Measurements from ENCODE around the gene GSPT1.

The GSPT1 gene

DNA sequence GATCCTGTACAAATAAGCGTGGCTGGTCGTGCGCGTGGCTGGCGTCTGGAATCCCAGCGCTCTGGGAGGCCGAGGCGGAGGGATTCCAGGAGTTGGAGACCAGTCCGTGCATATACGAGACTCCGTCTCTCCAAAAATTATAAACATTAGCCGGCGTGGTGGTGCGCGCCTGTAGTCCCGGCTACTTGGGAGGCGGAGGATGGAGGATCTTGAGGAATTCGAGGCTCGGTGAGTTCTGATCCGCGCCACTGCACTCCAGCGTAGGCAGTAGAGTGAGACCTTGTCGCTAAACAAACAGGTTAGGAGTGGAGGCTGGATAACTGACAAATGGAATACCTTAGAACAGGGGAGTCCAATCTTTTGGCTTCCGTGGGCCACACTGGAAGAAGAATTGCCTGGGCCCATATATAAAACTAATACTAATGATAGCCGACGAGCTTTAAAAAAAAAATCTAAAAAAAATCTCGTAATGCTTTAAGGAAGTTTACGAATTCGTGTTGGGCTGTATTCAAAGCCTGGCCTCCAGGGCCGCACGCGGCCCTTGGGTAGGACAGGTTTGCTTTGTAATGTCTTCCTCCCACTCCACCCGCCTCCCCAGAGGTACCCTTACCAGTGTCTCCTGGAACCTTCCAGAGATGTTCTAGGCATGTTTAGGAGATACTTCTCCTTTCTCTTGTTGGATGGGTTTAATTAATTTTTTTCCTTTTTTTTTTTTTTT is 63.5 kb downstream of the GSPT1 start:
- ATAC-seq (ENCODE audit: insufficient read depth, low read depth) (no peak), DNase-seq (no peak)
- Histone ChIP-seq H3K9ac (ENCODE audit: low read depth, low read length) (peak overlapping the region; percentile 79), H4K20me1 (ENCODE audit: insufficient read depth, low read length) (peaks cover 14% of the 10 kb centered on the region; the same call in 1 of the 2 replicates), H2AFZ (ENCODE audit: low read depth, low read length) (peak overlapping the region; percentile 96), H3K4me2 (ENCODE audit: insufficient read depth, low read length) (peak overlapping the region; percentile 91), H3K36me3 (ENCODE audit: insufficient read depth, low read length) (peaks cover 31% of the 10 kb centered on the region), H3K4me3 (ENCODE audit: low read depth in 1 of 2, low read length in 2 of 2) (peak overlapping the region; percentile 81 to 85), H3K9me3 (ENCODE audit: insufficient read depth, low read length, severe bottlenecking) (no peaks in the 10 kb centered on the region), H3K79me2 (ENCODE audit: insufficient read depth, low read length) (peaks cover 95% of the 10 kb centered on the region), H3K4me1 (ENCODE audit: insufficient read depth, low read length) (peaks cover 57% of the 10 kb centered on the region), H3K27ac (ENCODE audit: low read length) (peak overlapping the region; percentile 76), H3K27me3 (ENCODE audit: insufficient read depth, low read length, poor library complexity) (no peaks in the 10 kb centered on the region)
- TF ChIP-seq, protein P1, sequence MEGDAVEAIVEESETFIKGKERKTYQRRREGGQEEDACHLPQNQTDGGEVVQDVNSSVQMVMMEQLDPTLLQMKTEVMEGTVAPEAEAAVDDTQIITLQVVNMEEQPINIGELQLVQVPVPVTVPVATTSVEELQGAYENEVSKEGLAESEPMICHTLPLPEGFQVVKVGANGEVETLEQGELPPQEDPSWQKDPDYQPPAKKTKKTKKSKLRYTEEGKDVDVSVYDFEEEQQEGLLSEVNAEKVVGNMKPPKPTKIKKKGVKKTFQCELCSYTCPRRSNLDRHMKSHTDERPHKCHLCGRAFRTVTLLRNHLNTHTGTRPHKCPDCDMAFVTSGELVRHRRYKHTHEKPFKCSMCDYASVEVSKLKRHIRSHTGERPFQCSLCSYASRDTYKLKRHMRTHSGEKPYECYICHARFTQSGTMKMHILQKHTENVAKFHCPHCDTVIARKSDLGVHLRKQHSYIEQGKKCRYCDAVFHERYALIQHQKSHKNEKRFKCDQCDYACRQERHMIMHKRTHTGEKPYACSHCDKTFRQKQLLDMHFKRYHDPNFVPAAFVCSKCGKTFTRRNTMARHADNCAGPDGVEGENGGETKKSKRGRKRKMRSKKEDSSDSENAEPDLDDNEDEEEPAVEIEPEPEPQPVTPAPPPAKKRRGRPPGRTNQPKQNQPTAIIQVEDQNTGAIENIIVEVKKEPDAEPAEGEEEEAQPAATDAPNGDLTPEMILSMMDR (IDR thresholded peaks at IDR 0.05; ENCODE audit: borderline replicate concordance, extremely low read depth, low read length, poor library complexity, severe bottlenecking): no peak
- TF ChIP-seq EZH2 (IDR thresholded peaks at IDR 0.05; ENCODE audit: borderline replicate concordance, low read depth, low read length, severe bottlenecking): no peak

DNA sequence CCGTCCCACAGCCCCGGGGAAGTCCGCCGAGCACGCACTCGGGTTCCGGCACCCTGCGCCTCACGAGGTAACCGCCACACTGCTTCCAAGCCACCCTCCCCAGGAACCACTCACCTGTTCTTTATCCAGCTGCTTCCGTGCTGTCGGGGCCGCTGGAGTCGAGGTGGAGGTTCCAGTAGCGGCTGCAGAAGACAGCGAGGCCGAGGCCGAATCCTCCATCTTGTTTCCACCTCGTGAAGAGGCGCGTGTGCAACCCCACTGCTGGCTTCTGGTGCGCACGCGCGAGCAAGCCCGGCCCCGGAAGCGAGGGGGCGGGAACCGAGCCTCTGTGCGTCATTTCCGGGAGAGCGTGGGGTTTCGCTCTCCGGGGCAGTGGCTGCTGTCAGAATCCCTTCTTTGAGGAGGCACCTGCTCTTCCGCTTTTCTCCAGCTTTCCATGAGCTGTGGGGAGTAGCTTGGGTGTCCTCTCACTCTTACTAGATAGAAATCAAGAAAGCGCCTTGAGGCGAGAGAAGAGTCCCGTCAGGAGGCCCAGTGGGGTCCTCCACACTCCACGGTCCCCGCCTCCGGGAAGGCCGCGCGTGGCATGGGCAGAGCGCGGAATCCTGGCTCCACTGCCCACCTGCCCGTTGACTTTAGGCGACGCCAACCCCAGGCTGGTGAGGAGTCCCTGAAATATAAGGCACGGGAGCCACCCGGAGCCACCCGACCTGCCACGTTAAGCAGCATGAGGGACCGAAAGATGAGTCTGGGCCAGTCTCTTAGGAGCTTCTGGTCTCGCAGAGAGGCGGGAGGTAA is 64.3 kb downstream of the GSPT1 start, which contains the start of gene RSL1D1:
RSL1D1 (minus strand) TSS at position 249 of the 798 bp plus-strand sequence; CDS start at position 219, 30 bp downstream.
- peak within 1 kb of the TSS; percentile 91 for H3K4me2 ChIP-seq (ENCODE audit: insufficient read depth, low read length)
- peaks cover 57% of the 10 kb centered on the region for H3K4me1 ChIP-seq (ENCODE audit: insufficient read depth, low read length)
- peaks cover 16% of the 10 kb centered on the region; the same call in 1 of the 2 replicates for H4K20me1 ChIP-seq (ENCODE audit: insufficient read depth, low read length)
- no peaks in the 10 kb centered on the region for H3K9me3 ChIP-seq (ENCODE audit: insufficient read depth, low read length, severe bottlenecking)
- ATAC-seq (ENCODE audit: insufficient read depth, low read depth): peak; percentile 82
- peaks cover 38% of the 10 kb centered on the region for H3K36me3 ChIP-seq (ENCODE audit: insufficient read depth, low read length)
- TF ChIP-seq, protein P1 (IDR thresholded peaks at IDR 0.05; ENCODE audit: borderline replicate concordance, extremely low read depth, low read length, poor library complexity, severe bottlenecking): no peak
- no peak for TF ChIP-seq EZH2 (IDR thresholded peaks at IDR 0.05; ENCODE audit: borderline replicate concordance, low read depth, low read length, severe bottlenecking)
- H3K27me3 ChIP-seq (ENCODE audit: insufficient read depth, low read length, poor library complexity): no peaks in the 10 kb centered on the region
- peak within 1 kb of the TSS; percentile 81 to 85 for H3K4me3 ChIP-seq (ENCODE audit: low read depth in 1 of 2, low read length in 2 of 2)
- peaks cover 95% of the 10 kb centered on the region for H3K79me2 ChIP-seq (ENCODE audit: insufficient read depth, low read length)
- H3K27ac ChIP-seq (ENCODE audit: low read length): peak within 1 kb of the TSS; percentile 82
- peak; percentile 95 for DNase-seq
- H3K9ac ChIP-seq (ENCODE audit: low read depth, low read length): peak within 1 kb of the TSS; percentile 79
- peak within 1 kb of the TSS; percentile 96 for H2AFZ ChIP-seq (ENCODE audit: low read depth, low read length)

DNA sequence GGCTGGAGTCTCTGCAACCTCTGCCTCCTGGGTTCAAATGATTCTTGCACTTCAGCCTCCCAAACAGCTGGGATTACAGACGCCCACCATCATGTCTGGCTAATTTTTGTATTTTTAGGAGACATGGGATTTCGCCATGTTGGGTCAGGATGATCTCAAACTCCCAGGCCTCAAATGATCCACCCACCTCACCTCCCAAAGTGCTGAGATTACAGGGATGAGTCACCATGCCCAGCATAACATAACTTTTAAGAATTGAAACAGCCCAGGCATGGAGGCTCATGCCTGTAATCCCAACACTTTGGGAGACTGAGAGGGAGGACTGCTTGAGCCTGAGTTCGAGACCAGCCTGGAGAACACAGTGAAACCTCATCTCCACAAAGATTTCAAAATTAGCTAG is 66.9 kb downstream of the GSPT1 start:
- no peak for TF ChIP-seq EZH2 (IDR thresholded peaks at IDR 0.05; ENCODE audit: borderline replicate concordance, low read depth, low read length, severe bottlenecking)
- TF ChIP-seq, protein P1 (IDR thresholded peaks at IDR 0.05; ENCODE audit: borderline replicate concordance, extremely low read depth, low read length, poor library complexity, severe bottlenecking): no peak
- peaks cover 49% of the 10 kb centered on the region for H3K4me1 ChIP-seq (ENCODE audit: insufficient read depth, low read length)
- H4K20me1 ChIP-seq (ENCODE audit: insufficient read depth, low read length): peaks cover 35% of the 10 kb centered on the region; the same call in 1 of the 2 replicates
- peak overlapping the region; percentile 91; the same call in 1 of the 2 replicates for H3K4me2 ChIP-seq (ENCODE audit: insufficient read depth, low read length)
- no peak overlapping the region for H2AFZ ChIP-seq (ENCODE audit: low read depth, low read length)
- no peak for ATAC-seq (ENCODE audit: insufficient read depth, low read depth)
- H3K27me3 ChIP-seq (ENCODE audit: insufficient read depth, low read length, poor library complexity): no peaks in the 10 kb centered on the region
- no peak for DNase-seq
- H3K4me3 ChIP-seq (ENCODE audit: low read depth in 1 of 2, low read length in 2 of 2): no peak overlapping the region
- H3K27ac ChIP-seq (ENCODE audit: low read length): no peak overlapping the region
- peaks cover 63% of the 10 kb centered on the region for H3K36me3 ChIP-seq (ENCODE audit: insufficient read depth, low read length)
- H3K79me2 ChIP-seq (ENCODE audit: insufficient read depth, low read length): peaks cover 92% of the 10 kb centered on the region
- H3K9ac ChIP-seq (ENCODE audit: low read depth, low read length): no peak overlapping the region
- H3K9me3 ChIP-seq (ENCODE audit: insufficient read depth, low read length, severe bottlenecking): no peaks in the 10 kb centered on the region

All from DND-41 (cell line).